Fibroblast of peridontal ligament (primary cell): ENCODE measurements around the gene SGSM1.
"Not testable (repeated sequence)": the region's sequence is repeated elsewhere in the genome, so short reads cannot be mapped to it uniquely, and the experiment has no call there.

ENCODE experiments used
- DNase-seq: peaks from one replicate; pipeline ENCODE4 v3.0.0-alpha.2; 2010; ENCODE audit errors: extremely low read depth

Gene SGSM1

DNA sequence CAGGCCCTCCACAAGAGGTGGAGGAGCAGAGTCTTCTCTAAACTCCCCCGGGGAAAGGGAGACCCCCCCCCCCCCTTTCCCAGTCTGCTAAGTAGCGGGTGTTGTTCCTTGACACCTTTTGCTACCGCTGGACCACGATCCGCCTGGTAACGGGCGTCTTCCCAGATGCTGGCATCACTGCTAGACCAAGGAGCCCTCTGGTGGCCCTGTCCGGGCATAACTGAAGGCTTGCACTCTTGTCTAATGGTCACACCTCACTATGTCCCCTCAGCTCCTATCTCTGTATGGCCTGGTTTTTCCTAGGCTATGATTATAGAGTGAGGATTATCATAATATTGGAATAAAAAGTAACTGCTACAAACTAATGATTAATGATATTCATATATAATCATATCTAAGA lies 31.5 kb downstream of the SGSM1 start:
- DNase-seq: not testable (repeated sequence)

DNA sequence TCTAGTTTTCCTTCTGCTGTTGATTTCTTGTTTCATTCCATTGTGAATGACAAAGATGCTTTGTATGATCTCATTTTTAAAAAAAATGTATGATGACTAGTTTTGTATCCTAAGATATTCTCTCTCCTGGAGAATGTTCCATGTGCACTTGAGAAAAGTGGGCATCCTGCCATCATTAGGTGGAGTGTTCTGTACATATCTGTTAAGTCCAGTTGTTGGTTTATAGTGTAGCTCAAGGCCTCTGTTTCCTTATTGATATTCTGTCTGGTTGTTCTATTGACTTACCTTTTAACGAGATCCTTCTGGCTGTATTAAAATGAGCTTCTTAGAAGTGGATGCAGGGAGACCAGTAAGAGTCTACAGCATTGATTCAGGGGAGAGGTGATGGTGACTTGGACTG lies 35.2 kb downstream of the SGSM1 start:
- DNase-seq: no peak

- DNase-seq: no peak
These were observed 37.0 kb downstream of the SGSM1 start for GRCh38 chr22:24843048-24843447.

GRCh38 chr22:24845041-24845898 lies 39.3 kb downstream of the SGSM1 start:
- no peak for DNase-seq

GRCh38 chr22:24847490-24847889 lies 41.5 kb downstream of the SGSM1 start:
- DNase-seq: no peak

DNA sequence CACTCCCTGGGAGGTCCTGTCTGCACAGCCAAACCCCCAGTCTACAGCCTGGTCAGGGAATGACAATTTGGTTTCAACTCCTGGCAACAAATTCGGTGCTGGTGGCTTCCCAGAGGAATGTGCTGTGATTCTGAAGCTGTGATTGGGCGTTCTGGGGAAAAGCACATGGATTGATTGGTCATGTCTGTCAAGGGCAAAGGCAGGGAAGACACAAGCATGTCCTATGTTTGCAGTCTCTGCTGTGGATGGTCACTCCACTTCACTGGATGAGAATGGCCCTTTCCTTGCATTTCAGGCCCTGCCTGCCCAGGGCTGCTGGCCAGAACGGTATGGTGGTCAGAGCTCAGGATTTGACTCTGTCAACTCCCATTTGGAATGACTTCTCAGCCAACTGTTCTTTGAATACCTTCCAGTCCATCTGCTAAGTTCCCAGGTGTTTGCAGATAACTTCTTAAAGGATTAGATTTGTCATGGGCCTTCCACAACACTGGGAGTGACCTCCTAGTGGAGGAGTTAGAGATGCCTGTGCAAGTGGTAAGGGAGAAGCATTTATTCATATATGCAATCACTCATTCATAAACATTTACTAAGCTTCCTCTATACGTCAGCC lies 42.7 kb downstream of the SGSM1 start:
- no peak for DNase-seq

DNA sequence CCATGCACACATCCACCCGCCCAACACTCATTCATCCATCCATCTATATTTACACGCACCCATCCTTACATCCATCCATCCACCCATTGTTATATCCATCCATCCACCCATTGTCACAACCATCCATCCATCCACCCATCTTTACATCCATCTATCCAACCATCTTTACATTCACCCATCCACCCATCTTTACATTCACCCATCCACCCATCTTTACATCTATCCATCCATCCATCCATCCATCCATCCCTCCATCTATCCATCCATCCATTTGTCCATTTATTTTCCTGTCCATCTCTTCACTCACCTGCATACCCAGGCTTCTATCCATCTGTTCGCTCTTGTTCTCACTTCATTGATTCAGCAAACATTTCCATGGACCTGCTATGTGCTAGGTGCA lies 49.8 kb downstream of the SGSM1 start:
- DNase-seq: no peak

GRCh38 chr22:24857576-24857975 lies 51.6 kb downstream of the SGSM1 start:
- DNase-seq: no peak

DNA sequence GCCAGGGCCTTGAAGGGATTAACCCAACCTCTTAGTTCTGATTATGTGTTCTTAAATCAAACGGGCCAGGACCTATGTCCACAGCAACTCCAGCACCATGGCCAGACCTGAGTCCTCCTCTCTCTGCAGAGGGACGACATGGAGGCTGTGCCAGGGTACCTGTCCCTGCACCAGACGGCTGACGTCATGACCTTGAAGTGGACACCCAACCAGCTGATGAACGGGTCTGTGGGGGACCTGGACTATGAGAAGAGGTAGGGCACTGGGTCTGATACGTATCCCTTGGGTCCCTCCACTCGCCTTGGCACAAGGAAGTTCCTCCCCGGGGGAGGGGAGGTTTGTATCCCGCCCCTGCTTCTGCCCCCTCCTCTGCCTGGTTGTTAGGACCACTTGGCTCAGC lies 53.6 kb downstream of the SGSM1 start:
- no peak for DNase-seq

GRCh38 chr22:24865508-24865907 lies 59.5 kb downstream of the SGSM1 start:
- no peak for DNase-seq

GRCh38 chr22:24867323-24868022 lies 61.5 kb downstream of the SGSM1 start:
- DNase-seq: no peak

DNA sequence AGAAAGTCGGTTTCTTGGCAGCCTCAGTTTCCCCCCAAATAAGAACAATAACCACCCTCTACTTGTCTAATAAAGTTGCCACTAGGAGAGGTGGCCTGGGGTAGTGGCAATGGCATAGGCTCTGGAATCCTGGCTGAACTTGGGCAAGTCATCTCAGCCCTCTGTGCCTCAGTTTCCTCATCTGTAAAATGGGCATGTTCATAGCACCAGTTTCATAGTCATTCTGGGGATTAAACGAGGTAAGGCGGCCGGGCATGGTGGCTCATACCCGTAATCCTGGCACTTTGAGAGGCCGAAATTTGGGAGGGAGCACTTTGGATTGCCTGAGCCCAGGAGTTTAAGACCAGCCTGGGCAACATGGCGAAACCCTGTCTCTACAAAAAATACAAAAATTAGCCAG lies 63.0 kb downstream of the SGSM1 start:
- no peak for DNase-seq

DNA sequence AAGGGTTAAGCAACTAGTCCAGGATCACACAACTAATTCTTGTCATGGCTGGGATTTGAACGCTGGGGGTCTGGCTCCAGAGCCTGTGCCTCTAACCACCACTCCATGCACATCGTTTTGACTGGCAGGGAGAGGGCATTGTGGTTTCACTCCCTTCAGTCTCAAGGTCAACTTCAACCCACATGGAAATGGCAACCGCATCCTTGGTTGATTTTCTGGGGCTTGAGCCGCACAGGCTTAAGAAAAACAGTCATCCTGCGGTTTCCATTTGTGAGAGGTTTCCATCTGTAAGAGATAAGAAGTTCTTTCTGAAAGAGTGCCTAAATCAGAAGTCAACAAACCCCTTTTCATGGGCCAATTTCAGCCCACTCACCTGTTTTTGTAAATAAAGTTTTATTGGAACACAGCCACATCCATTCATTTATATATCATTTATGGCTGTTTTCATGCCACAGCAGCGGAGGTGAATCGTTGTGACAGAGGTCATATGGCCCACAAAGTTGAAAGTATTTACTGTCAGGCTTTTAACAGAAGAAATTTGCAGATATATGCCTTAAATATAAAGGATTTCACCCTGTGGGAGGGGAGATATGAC lies 65.7 kb downstream of the SGSM1 start:
- DNase-seq: no peak

GRCh38 chr22:24873226-24873625 lies 67.2 kb downstream of the SGSM1 start:
- no peak for DNase-seq

DNA sequence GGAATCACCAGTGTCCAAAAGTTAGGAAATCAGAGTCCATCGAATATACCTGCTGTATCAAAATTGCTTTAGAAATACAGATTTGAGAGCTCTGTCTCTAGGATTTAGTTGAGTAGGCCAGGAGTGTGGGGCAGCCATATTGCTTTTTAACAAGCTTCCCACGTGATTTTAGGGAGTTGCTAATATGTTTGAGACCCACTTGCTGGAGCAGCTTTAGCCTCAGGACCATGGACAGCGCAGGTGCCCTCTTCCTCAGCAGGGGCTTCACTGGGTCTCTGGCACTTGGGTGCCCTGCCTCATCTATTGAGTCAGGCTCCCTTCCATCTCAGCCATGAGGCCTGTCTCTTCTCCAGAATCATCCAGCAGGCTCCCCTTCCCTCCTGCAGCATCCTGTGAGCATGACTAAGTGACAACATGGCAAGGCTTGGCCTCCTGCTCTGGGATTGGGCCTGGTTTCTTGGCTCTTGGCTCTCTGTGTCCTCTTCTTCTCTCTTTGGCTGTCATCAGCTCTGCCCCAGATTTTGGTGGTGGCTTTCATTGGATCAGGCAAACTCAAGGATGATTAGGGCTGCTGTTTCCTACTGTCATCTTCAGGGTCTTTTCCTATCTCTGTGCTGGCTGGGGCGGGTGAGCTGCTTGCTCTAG lies 70.0 kb downstream of the SGSM1 start:
- no peak for DNase-seq

- DNase-seq: no peak
These were observed 70.7 kb downstream of the SGSM1 start for GRCh38 chr22:24876700-24877099.

- DNase-seq: no peak
These were observed 73.0 kb downstream of the SGSM1 start for GRCh38 chr22:24878969-24879368.

DNA sequence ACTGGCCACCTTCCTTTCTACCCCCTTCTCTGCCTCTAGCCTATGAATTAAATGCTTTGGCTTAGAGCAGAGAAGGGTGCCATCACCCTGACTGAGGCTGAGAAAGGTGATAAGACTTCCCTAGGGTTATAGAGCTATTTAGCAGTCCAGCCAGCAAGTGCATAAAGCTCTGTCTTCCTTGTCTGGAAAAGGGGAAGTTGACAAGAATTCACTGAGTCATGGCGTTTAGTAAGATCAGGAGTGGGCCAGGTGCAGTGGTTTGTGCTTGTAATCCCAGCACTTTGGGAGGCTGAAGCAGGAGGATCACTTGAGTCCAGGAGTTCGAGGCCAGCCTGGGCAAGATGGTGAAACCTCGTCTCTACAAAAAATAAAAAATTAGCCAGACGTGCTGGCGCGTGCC lies 77.4 kb downstream of the SGSM1 start:
- no peak for DNase-seq

DNA sequence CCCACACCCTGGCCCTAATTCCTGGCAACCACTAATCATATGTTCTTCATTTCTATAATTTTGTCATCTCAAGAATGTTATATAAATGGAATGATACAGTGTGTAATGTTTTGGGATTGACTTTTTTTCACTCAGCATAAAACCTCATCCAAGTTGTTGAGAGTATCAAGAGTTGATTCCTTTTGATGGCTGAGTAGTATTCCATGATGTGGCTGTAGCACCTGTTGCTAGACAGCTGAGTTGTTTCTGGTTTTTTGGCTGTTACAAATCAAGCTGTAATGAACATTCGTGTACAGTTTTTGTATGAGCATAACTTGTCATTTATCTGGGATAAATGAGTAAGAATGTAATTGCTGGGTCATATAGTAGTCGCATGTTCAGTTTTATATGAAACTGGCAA lies 81.2 kb downstream of the SGSM1 start:
- no peak for DNase-seq

- no peak for DNase-seq
These were observed 87.5 kb downstream of the SGSM1 start for GRCh38 chr22:24893341-24894070.
